OCI-LY7 (cell line): ENCODE data around the gene TPK1.

Experiments used
- CTCF ChIP-seq: fragments of 200-600 bp; sonication (generic); conservative IDR thresholded peaks from 2 replicates; pipeline ENCODE4 v1.5.1; 2014; ENCODE audit warnings: mild to moderate bottlenecking, antibody characterized with exemption, low read length, moderate library complexity, mixed read lengths
- EZH2phosphoT487 ChIP-seq: fragments of 200-600 bp; sonication (generic); IDR thresholded peaks from 2 replicates; pipeline ENCODE4 v1.6.1; 2018; ENCODE audit warnings: low read depth, borderline replicate concordance, mild to moderate bottlenecking, mixed run types, antibody characterized with exemption, low read length, moderate library complexity, mixed read lengths

GRCh38 chr7:144671429-144671828, 164.4 kb downstream of the TPK1 start:
- TF ChIP-seq CTCF (no peak), EZH2phosphoT487 (no peak)
